Measurements from ENCODE around the gene RPS6KA2.

Gene RPS6KA2

GRCh38 chr6:166597711-166598440 lies 29.2 kb downstream of the RPS6KA2 start:
- Mint-ChIP-seq H3K27ac (no peak overlapping the region), H3K9me3 (no peaks in the 10 kb centered on the region), H3K4me3 (no peak overlapping the region), H3K27me3 (no peaks in the 10 kb centered on the region), H3K4me1 (no peaks in the 10 kb centered on the region)
- no peak for ATAC-seq
- DNase-seq, result no peak

DNA sequence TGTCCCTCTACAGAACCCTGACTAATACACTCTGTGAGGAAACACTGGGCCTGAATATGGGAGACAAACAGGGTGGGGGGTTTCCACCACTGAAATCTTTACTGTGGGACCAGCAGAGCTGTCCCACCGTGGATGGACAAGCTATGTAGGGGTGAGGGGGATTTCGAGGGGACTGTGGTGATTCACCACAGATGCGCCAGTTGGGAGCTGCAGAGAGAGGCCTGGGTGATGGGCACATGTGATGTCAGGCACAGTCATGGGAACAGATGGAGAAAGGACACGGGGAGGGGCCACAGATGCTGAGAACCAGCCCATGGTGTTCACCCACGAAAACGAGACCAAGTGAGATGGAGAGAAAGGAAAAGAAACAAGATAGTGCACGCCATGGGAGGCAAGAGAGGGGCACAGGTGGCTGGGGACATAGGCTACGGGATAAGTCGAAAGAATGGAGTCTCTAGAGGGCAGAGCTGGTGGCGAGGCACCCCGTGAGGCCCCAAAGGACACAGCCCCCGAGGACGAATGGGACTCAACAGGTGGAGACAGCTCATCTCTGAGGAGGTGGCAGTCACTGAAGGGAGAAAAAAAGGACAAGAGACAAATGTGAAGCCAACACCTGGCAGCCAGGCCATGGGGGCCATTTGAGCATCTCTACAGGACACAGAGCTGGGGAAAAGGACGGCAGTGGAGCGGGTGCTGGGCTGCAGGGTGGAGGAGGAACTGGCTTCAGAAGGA lies 30.1 kb downstream of the RPS6KA2 start:
- Mint-ChIP-seq H3K4me1 (no peaks in the 10 kb centered on the region), H3K27ac (no peak overlapping the region), H3K27me3 (no peaks in the 10 kb centered on the region), H3K9me3 (no peaks in the 10 kb centered on the region), H3K4me3 (no peak overlapping the region)
- ATAC-seq, result no peak
- DNase-seq, result no peak

- no peak overlapping the region for H3K4me3 Mint-ChIP-seq
- H3K4me1 Mint-ChIP-seq, result no peaks in the 10 kb centered on the region
- no peak for DNase-seq
- no peaks in the 10 kb centered on the region for H3K27me3 Mint-ChIP-seq
- H3K27ac Mint-ChIP-seq, result no peak overlapping the region
- no peaks in the 10 kb centered on the region for H3K9me3 Mint-ChIP-seq
- no peak for ATAC-seq
Measured at GRCh38 chr6:166595949-166596348, 31.1 kb downstream of the RPS6KA2 start.

DNA sequence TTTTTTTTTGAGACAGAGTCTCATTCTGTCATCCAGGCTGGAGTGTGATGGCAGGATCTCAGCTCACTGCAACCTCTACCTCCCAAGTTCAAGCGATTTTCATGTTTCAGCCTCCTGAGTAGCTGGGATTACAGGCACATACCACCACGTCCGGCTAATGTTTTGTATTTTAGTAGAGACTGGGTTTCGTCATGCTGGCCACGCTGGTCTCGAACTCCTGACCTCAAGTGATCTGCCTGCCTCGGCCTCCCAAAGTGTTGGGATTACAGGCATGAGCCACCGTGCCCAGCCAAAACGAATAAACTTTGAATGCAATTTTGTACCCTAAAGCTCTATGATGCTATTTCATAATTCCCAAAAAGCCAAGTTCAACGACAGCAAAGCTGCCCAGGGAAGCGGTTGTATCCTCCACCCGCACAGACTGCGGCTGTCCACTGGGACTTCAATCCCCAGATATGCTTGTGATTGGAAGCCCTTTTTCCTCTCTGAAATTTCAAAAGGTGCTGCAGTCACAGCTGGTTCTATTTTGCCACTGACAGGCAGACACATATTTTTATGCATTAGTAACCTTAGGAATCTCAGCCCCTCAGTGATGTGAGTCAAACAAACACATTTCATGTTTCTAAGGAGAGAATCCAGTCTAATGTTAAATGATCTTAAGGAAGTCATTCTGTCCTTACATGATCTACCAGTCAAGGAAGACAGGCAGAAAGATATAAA lies 31.8 kb downstream of the RPS6KA2 start:
- H3K27me3 Mint-ChIP-seq, result no peaks in the 10 kb centered on the region
- no peaks in the 10 kb centered on the region for H3K9me3 Mint-ChIP-seq
- no peaks in the 10 kb centered on the region for H3K4me1 Mint-ChIP-seq
- no peak overlapping the region for H3K27ac Mint-ChIP-seq
- no peak for DNase-seq
- H3K4me3 Mint-ChIP-seq, result no peak overlapping the region
- ATAC-seq, result no peak

DNA sequence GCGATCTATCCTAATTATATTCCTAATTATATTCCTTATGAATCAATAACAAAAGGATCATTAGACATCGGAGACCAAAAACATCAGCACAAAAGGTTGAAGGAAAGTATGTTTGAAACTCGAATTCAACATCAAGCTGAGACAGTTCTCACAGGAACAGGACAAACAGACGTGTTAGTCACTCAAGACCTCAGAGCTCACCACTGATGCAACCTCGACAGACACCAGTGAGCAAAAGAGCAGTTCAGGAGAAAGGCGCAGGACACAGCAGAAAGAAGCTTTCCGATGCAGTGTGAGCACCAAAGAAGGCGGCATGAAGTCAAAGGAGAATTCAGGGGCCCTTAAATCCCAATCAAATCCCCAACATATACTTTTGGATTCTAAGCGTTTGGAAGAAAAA lies 34.2 kb downstream of the RPS6KA2 start:
- no peak overlapping the region for H3K4me3 Mint-ChIP-seq
- DNase-seq (no peak), ATAC-seq (no peak)
- H3K4me1 Mint-ChIP-seq, result peaks cover 22% of the 10 kb centered on the region
- H3K27ac Mint-ChIP-seq, result no peak overlapping the region
- no peaks in the 10 kb centered on the region for H3K9me3 Mint-ChIP-seq
- no peaks in the 10 kb centered on the region for H3K27me3 Mint-ChIP-seq

- no peak overlapping the region for H3K27ac Mint-ChIP-seq
- no peaks in the 10 kb centered on the region for H3K27me3 Mint-ChIP-seq
- no peaks in the 10 kb centered on the region for H3K9me3 Mint-ChIP-seq
- ATAC-seq (no peak), DNase-seq (no peak)
- H3K4me1 Mint-ChIP-seq, result peaks cover 30% of the 10 kb centered on the region
- H3K4me3 Mint-ChIP-seq, result no peak overlapping the region
Measured at GRCh38 chr6:166591961-166592520, 35.0 kb downstream of the RPS6KA2 start.

DNA sequence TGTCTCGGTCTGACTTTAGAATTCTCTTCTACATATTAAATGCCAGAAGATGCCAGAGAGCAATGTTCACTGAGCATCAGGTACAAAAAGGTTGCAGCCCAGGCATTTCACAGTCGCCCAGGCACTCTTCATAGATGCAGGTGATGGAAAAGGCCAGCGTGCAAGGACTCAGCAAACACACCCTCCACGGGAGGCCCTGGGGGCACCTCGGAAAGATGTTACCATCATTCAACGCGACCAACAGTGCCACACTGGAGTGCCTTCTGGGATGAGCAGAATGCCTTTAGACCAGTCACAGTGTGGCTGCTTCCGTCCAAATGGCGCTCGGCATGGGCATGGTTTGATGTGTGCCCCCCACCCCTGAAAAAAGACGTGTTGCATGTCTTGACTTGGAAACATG lies 36.0 kb downstream of the RPS6KA2 start:
- DNase-seq (no peak), ATAC-seq (no peak)
- peaks cover 33% of the 10 kb centered on the region for H3K4me1 Mint-ChIP-seq
- H3K27ac Mint-ChIP-seq, result no peak overlapping the region
- H3K4me3 Mint-ChIP-seq, result no peak overlapping the region
- no peaks in the 10 kb centered on the region for H3K9me3 Mint-ChIP-seq
- no peaks in the 10 kb centered on the region for H3K27me3 Mint-ChIP-seq

DNA sequence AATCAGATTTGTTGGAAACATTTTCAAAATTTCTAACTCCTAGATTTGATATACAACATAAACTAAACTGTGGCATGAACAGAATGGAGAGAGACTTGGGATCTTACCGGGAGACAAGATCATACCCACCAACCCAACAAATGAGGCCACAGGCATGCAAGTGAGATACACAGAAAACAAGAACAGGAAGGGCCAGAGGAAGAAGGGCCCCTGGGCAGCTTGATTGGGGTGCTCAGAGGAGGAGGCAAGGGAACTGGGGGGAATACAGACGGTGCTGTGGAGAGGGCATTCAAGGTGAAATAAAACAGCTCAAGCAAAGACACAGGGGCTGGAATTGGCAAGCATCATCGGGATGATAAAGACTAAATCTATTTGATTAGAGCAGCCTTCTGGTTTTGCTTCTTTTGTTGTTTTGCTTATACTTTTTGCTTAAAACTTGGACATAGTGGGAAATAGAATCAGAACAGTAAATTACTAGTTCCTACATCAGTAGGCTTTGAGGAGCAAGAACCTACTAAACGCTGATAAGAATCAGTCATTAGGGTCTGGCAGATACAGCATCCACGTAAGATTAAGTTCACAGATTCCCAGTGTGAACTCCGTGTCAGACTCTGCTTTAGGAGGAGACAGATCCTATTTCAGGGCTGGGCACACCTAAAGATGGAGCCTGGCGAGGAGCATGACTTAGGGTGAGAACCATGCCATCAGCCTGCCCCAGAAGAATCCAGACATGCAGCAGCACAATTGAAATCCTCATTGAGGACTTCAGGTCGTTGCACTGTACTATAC lies 37.1 kb downstream of the RPS6KA2 start:
- DNase-seq (no peak), ATAC-seq (no peak)
- H3K4me1 Mint-ChIP-seq, result peaks cover 33% of the 10 kb centered on the region
- no peaks in the 10 kb centered on the region for H3K9me3 Mint-ChIP-seq
- no peaks in the 10 kb centered on the region for H3K27me3 Mint-ChIP-seq
- peak overlapping the region; percentile 29 to 82 for H3K27ac Mint-ChIP-seq
- H3K4me3 Mint-ChIP-seq, result peak overlapping the region in 1 of 2 donors; percentile 62

GRCh38 chr6:166589337-166589731 lies 37.7 kb downstream of the RPS6KA2 start:
- no peaks in the 10 kb centered on the region for H3K9me3 Mint-ChIP-seq
- peak overlapping the region in 1 of 2 donors; percentile 29 for H3K27ac Mint-ChIP-seq
- ATAC-seq, result peak; percentile 73
- H3K4me3 Mint-ChIP-seq, result peak overlapping the region; percentile 46 to 62
- no peaks in the 10 kb centered on the region for H3K27me3 Mint-ChIP-seq
- H3K4me1 Mint-ChIP-seq, result peaks cover 33% of the 10 kb centered on the region
- DNase-seq, result no peak

GRCh38 chr6:166588691-166589336 lies 38.2 kb downstream of the RPS6KA2 start:
- no peaks in the 10 kb centered on the region for H3K9me3 Mint-ChIP-seq
- no peak overlapping the region for H3K27ac Mint-ChIP-seq

GRCh38 chr6:166587631-166588413 lies 39.2 kb downstream of the RPS6KA2 start:
- peaks cover 33% of the 10 kb centered on the region for H3K4me1 Mint-ChIP-seq
- no peaks in the 10 kb centered on the region for H3K27me3 Mint-ChIP-seq
- no peak overlapping the region for H3K27ac Mint-ChIP-seq
- peak overlapping the region in 1 of 2 donors; percentile 19 for H3K4me3 Mint-ChIP-seq
- ATAC-seq, result peak; percentile 52
- DNase-seq, result no peak
- no peaks in the 10 kb centered on the region for H3K9me3 Mint-ChIP-seq

More at GRCh38 chr6:166588691-166589336, 38.2 kb downstream of the RPS6KA2 start:
- H3K4me3 Mint-ChIP-seq, result peak overlapping the region; percentile 46 to 62
- H3K4me1 Mint-ChIP-seq, result peaks cover 33% of the 10 kb centered on the region
- peak in 1 of 2 donors; percentile 28 for DNase-seq
- ATAC-seq, result peak; percentile 77
- no peaks in the 10 kb centered on the region for H3K27me3 Mint-ChIP-seq

- Mint-ChIP-seq H3K4me1 (peaks cover 33% of the 10 kb centered on the region), H3K27me3 (no peaks in the 10 kb centered on the region), H3K4me3 (no peak within 1 kb of the TSS), H3K9me3 (no peaks in the 10 kb centered on the region), H3K27ac (no peak within 1 kb of the TSS)
- ATAC-seq, result peak; percentile 83
- DNase-seq, result peak; percentile 18 to 54
Measured at GRCh38 chr6:166586424-166587156, 40.5 kb downstream of the RPS6KA2 start, which contains the start of gene RAMACL. Gene RAMACL (minus strand): TSS chr6:166586678. CDS start chr6:166586477, 201 bp downstream.

- Mint-ChIP-seq H3K4me3 (no peak overlapping the region), H3K4me1 (peaks cover 32% of the 10 kb centered on the region), H3K27me3 (no peaks in the 10 kb centered on the region), H3K27ac (no peak overlapping the region), H3K9me3 (no peaks in the 10 kb centered on the region)
- DNase-seq, result no peak
- no peak for ATAC-seq
Measured at GRCh38 chr6:166584853-166585429, 42.1 kb downstream of the RPS6KA2 start.

All from stimulated activated naive CD8-positive, alpha-beta T cell treated with anti-CD3 and anti-CD28 coated beads, Interleukin-15, amount 100 ng/mL, for 72 hours (primary cell).